ENCODE data around the gene ZDHHC5. TPM values are rescaled to one million over a fixed set of nuclear protein-coding genes. Genes with fewer than 3 reads are reported as not detected.
A peak's percentile ranks its signal among the peaks of the same experiment; 100 is the strongest.

Gene ZDHHC5
- total and polyA plus RNA-seq, 2 donors (not counting 1 experiment from before 2014, with no cell fraction given), result 31.5 to 53.8 TPM

GRCh38 chr11:57729479-57729878 lies 61.6 kb downstream of the ZDHHC5 start:
- Histone ChIP-seq H3K27ac (ENCODE audit: low read length in 2 of 2) (no peak overlapping the region), H3K4me3 (ENCODE audit: control extremely low read depth in 1 of 5, extremely low read depth in 1 of 5, insufficient read depth in 1 of 5, low read depth in 2 of 5, low read length in 4 of 5) (no peak overlapping the region), H3K79me2 (ENCODE audit: control insufficient read depth, insufficient read depth, low read length) (peaks cover 80% of the 10 kb centered on the region), H2AFZ (ENCODE audit: insufficient read depth, low read depth, low read length, poor library complexity, severe bottlenecking) (no peak overlapping the region), H3K27me3 (replicated peaks in 1 of 4; ENCODE audit: control extremely low read depth in 1 of 4, control insufficient read depth in 3 of 4, insufficient read depth in 4 of 4, low read length in 3 of 4) (no peaks in the 10 kb centered on the region), H3K9me3 (ENCODE audit: control extremely low read depth in 1 of 3, control insufficient read depth in 2 of 3, insufficient read depth in 1 of 3, low read length in 2 of 3) (no peaks in the 10 kb centered on the region), H3K4me2 (replicated peaks; ENCODE audit: low read depth, low read length, poor library complexity, severe bottlenecking) (peak overlapping the region; percentile 34), H3K36me3 (replicated peaks in 1 of 2; ENCODE audit: control extremely low read depth in 1 of 2, control insufficient read depth in 1 of 2, extremely low read depth in 1 of 2, insufficient read depth in 2 of 2, low read length in 1 of 2) (peaks cover 0 to 10% of the 10 kb centered on the region in 2 experiments), H3K4me1 (ENCODE audit: control insufficient read depth in 2 of 2, insufficient read depth in 2 of 2, low read length in 2 of 2) (no peaks in the 10 kb centered on the region), H3K9ac (ENCODE audit: low read length) (no peak overlapping the region), H4K20me1 (ENCODE audit: control insufficient read depth, insufficient read depth, low read length, poor library complexity, severe bottlenecking) (peaks cover 9% of the 10 kb centered on the region)
- intact Hi-C loops (cut with micrococcal nuclease), result no loop called here
- ChIA-PET CTCF (interaction anchor here (2.1 kb wide), 1 partner anchor 71 kb away, joined by 9 read pairs; no protein-coding TSS in a partner anchor), POLR2A (interaction anchor here (0.6 kb wide), 1 partner anchor 13 kb away, joined by 3 read pairs; no protein-coding TSS in a partner anchor)
- Mint-ChIP-seq H3K27ac (no peak overlapping the region), H3K27me3 (no peaks in the 10 kb centered on the region), H3K4me1 (peaks cover 11% of the 10 kb centered on the region), H3K4me3 (no peak overlapping the region), H3K9me3 (ENCODE audit: insufficient read depth) (no peaks in the 10 kb centered on the region)
- no CpG with 5 or more reads among the region's 7 CpGs for WGBS (ENCODE audit: insufficient coverage)
- peak; percentile 47 for ATAC-seq (ENCODE audit: low read depth)
- DNase-seq, result no peak
- no peak for TF ChIP-seq EZH2 (IDR thresholded peaks at IDR 0.05; ENCODE audit: borderline replicate concordance, insufficient read depth, low read depth, low read length, poor library complexity, severe bottlenecking)
- TF ChIP-seq CTCF (IDR thresholded peaks at IDR 0.05), result no peak

- Histone ChIP-seq H3K9me3 (ENCODE audit: control extremely low read depth in 1 of 3, control insufficient read depth in 2 of 3, insufficient read depth in 1 of 3, low read length in 2 of 3) (no peaks in the 10 kb centered on the region), H3K27me3 (replicated peaks in 1 of 4; ENCODE audit: control extremely low read depth in 1 of 4, control insufficient read depth in 3 of 4, insufficient read depth in 4 of 4, low read length in 3 of 4) (no peaks in the 10 kb centered on the region), H3K79me2 (ENCODE audit: control insufficient read depth, insufficient read depth, low read length) (peaks cover 70% of the 10 kb centered on the region), H3K4me3 (ENCODE audit: control extremely low read depth in 1 of 5, extremely low read depth in 1 of 5, insufficient read depth in 1 of 5, low read depth in 2 of 5, low read length in 4 of 5) (no peak overlapping the region), H3K4me1 (ENCODE audit: control insufficient read depth in 2 of 2, insufficient read depth in 2 of 2, low read length in 2 of 2) (no peaks in the 10 kb centered on the region), H3K36me3 (replicated peaks in 1 of 2; ENCODE audit: control extremely low read depth in 1 of 2, control insufficient read depth in 1 of 2, extremely low read depth in 1 of 2, insufficient read depth in 2 of 2, low read length in 1 of 2) (peaks cover 0 to 20% of the 10 kb centered on the region in 2 experiments), H4K20me1 (ENCODE audit: control insufficient read depth, insufficient read depth, low read length, poor library complexity, severe bottlenecking) (peaks cover 7% of the 10 kb centered on the region), H2AFZ (ENCODE audit: insufficient read depth, low read depth, low read length, poor library complexity, severe bottlenecking) (no peak overlapping the region), H3K4me2 (replicated peaks; ENCODE audit: low read depth, low read length, poor library complexity, severe bottlenecking) (no peak overlapping the region), H3K9ac (ENCODE audit: low read length) (no peak overlapping the region), H3K27ac (ENCODE audit: low read length in 2 of 2) (peak overlapping the region in 1 of 2 donors; percentile 6)
- DNase-seq (no peak), ATAC-seq (ENCODE audit: low read depth) (no peak)
- ChIA-PET CTCF (no interaction called here), POLR2A (interaction anchor here (1.0 kb wide), 1 partner anchor 9 kb away, joined by 3 read pairs; the partner anchor contains the start of gene SELENOH)
- H3K27ac Mint-ChIP-seq, result no peak overlapping the region
- H3K27me3 Mint-ChIP-seq, result no peaks in the 10 kb centered on the region
- WGBS (ENCODE audit: insufficient coverage), result no CpG with 5 or more reads among the region's 1 CpG
- peaks cover 10% of the 10 kb centered on the region for H3K4me1 Mint-ChIP-seq
- H3K9me3 Mint-ChIP-seq (ENCODE audit: insufficient read depth), result no peaks in the 10 kb centered on the region
- H3K4me3 Mint-ChIP-seq, result no peak overlapping the region
- intact Hi-C loops (cut with micrococcal nuclease), result no loop called here
- TF ChIP-seq CTCF (IDR thresholded peaks at IDR 0.05) (no peak), EZH2 (IDR thresholded peaks at IDR 0.05; ENCODE audit: borderline replicate concordance, insufficient read depth, low read depth, low read length, poor library complexity, severe bottlenecking) (no peak)
Measured at GRCh38 chr11:57732661-57733060, 64.7 kb downstream of the ZDHHC5 start.
